SK-N-MC (cell line): ENCODE results near the gene VPS8.

Source experiments
- DNase-seq: peaks from one replicate; pipeline ENCODE4 v3.0.0-alpha.2; 2011; ENCODE audit warnings: low read depth, low spot score
- H3K27ac ChIP-seq: fragments of 200-600 bp; sonication (generic); 2 replicates; pipeline ENCODE4 v1.5.1; 2016; ENCODE audit warnings: mixed run types
- H3K36me3 ChIP-seq: fragments of 200-600 bp; sonication (generic); 2 replicates; pipeline ENCODE4 v1.6.1; 2017; ENCODE audit warnings: antibody characterized with exemption, low read length, mixed read lengths; ENCODE audit not compliant: insufficient read depth
- H3K4me3 ChIP-seq: fragments of 200-600 bp; sonication (generic); 2 replicates; pipeline ENCODE4 v1.5.1; 2016
- H3K9ac ChIP-seq: fragments of 200-600 bp; sonication (generic); 2 replicates; pipeline ENCODE4 v1.8.0; 2017; ENCODE audit warnings: mixed run types, mixed read lengths; ENCODE audit not compliant: insufficient read length
- H3K9me3 ChIP-seq: fragments of 200-600 bp; sonication (generic); 2 replicates; pipeline ENCODE4 v1.6.1; 2017; ENCODE audit warnings: low read depth, mild to moderate bottlenecking, antibody characterized with exemption, low read length, moderate library complexity, mixed read lengths
- EZH2 ChIP-seq: fragments of 200-600 bp; sonication (generic); IDR thresholded peaks from one replicate; pipeline ENCODE4 v1.6.1; 2017; ENCODE audit warnings: antibody characterized with exemption
- FOXP2 ChIP-seq: optimal IDR thresholded peaks from 2 replicates; pipeline ENCODE3; 2011; ENCODE audit warnings: mild to moderate bottlenecking, moderate library complexity; ENCODE audit not compliant: insufficient read depth; ENCODE audit errors: extremely low read length, control extremely low read depth
- POLR2AphosphoS5 ChIP-seq: IDR thresholded peaks from 2 replicates; pipeline ENCODE4 v1.6.1; 2012; ENCODE audit warnings: mild to moderate bottlenecking, low read depth, low read length, borderline replicate concordance

The VPS8 gene

GRCh38 chr3:184804801-184805200 is 7.2 kb upstream of the VPS8 start:
- Histone ChIP-seq H3K36me3 (no peaks in the 10 kb centered on the region), H3K9ac (no peak overlapping the region), H3K4me3 (no peak overlapping the region), H3K9me3 (no peaks in the 10 kb centered on the region), H3K27ac (no peak overlapping the region)
- TF ChIP-seq EZH2 (no peak), POLR2AphosphoS5 (no peak), FOXP2 (no peak)
- DNase-seq, result no peak

DNA sequence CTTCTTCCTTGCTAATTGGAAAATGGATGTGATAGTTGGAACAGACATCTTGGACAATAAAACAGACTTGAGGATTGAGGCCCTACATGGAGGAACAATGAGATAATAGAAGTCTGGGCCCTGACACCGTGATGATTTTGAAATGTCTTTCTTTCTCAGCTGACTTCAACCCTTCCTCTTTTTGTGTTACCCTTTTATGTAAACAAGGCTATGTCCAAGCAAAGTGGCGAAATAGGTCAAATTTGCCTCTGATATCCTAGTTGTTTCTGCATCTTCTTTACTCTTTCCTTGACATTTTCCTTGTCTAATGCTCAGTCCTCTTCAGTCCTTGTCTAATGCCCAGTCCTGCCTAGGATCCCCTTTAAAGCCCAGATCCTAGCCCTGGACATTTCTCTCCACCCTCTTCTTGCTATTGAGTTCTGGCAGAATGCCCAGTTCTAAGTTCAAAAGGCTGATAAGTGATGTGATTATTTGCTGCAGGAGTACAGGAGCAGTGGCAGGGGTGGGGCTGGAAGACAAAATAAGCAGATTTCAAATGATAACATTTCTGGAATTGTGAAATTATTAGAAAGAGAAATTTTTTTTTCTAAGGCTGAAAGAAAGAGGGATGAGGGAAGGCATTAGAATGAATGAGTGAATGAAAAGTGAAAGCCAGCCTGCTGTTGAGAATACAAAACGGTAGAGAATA is 6.5 kb upstream of the VPS8 start:
- DNase-seq, result no peak
- Histone ChIP-seq H3K36me3 (no peaks in the 10 kb centered on the region), H3K27ac (no peak overlapping the region), H3K9me3 (no peaks in the 10 kb centered on the region), H3K4me3 (no peak overlapping the region), H3K9ac (no peak overlapping the region)
- TF ChIP-seq EZH2 (no peak), FOXP2 (no peak)

DNA sequence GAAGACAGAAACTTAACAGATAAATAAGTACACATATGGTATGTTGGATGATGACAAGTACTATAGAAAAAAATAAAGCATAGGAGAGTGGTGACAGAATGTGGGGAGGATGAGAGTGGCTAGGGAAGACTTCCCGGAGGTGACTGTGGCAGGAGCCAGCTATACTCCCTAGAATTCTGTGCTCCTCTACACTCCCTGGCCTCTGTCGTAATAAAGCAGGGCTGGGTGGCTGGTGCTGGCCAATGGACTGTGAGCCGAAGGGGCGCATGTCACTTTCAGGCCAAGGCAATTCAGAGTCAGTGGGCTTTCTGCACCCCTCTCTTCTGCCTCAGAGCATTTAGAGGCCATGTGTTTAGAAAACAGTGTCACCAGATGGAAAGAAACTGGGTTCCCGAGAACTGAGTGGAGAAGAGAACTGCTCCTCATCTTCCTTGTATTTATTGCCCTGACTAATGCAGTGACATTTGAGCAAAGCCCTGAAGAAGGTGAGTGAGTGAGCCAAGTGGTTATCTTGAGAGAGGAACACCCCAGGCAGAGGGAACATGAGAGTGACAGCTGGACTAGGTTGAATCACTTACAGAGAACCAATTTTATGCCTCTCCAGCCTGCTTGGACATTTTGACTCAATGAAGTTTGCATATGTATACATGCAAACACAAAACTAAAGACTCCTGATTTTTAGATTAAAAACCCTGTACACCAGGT is 5.2 kb upstream of the VPS8 start:
- no peaks in the 10 kb centered on the region for H3K9me3 ChIP-seq
- no peak overlapping the region for H3K27ac ChIP-seq
- no peak overlapping the region for H3K4me3 ChIP-seq
- H3K36me3 ChIP-seq, result no peaks in the 10 kb centered on the region
- no peak overlapping the region for H3K9ac ChIP-seq
- TF ChIP-seq FOXP2, result no peak
- no peak for TF ChIP-seq EZH2
- no peak for DNase-seq

GRCh38 chr3:184807549-184807948 is 4.4 kb upstream of the VPS8 start:
- DNase-seq, result no peak
- TF ChIP-seq FOXP2, result no peak
- TF ChIP-seq POLR2AphosphoS5, result no peak
- TF ChIP-seq EZH2, result no peak
- Histone ChIP-seq H3K36me3 (no peaks in the 10 kb centered on the region), H3K4me3 (no peak overlapping the region), H3K9ac (no peak overlapping the region), H3K9me3 (no peaks in the 10 kb centered on the region), H3K27ac (no peak overlapping the region)

DNA sequence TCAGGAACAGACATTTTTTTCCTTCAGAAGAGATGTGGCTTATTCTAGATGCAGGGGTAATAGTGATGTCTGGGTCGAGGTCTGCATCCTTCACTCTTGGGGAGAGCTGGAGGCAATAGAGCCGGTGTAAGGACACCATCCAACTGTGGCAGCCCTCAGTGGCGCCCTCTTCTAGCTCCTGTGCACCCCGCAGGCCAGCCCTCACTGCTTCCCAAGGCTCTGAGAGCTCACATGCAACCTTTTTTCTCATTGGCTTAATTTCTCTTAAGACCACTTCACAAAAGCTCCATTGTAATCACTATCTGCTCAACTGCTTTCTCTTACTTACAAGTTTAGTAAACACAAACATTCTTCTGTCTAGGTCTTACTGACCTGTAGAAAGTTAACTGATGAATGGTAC is 3.9 kb upstream of the VPS8 start:
- DNase-seq, result no peak
- Histone ChIP-seq H3K4me3 (no peak overlapping the region), H3K9ac (no peak overlapping the region), H3K9me3 (no peaks in the 10 kb centered on the region), H3K36me3 (no peaks in the 10 kb centered on the region), H3K27ac (no peak overlapping the region)
- TF ChIP-seq POLR2AphosphoS5 (no peak), EZH2 (no peak), FOXP2 (no peak)

DNA sequence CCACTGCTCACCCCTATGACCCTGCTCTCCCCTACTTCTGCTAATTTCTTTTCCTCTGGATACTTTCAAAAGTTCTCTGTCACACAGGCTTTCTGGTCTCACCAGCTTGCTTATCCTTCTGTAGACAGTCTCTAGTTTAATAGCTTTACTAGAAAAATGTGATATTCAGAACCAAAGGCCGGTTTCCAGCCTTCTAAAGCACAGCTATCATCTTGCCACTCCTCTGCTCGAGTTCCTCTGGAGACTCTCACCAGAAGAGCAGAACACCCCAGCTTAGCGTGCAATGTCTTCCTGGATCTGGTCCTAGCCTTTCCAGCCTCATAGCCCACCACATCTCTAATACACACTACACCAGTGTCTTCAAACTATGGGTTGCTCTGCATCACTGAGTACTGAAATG is 1.8 kb upstream of the VPS8 start:
- TF ChIP-seq POLR2AphosphoS5 (no peak), FOXP2 (no peak)
- no peaks in the 10 kb centered on the region for H3K9me3 ChIP-seq
- H3K27ac ChIP-seq, result no peak overlapping the region
- H3K4me3 ChIP-seq, result no peak overlapping the region
- DNase-seq, result no peak
- no peak overlapping the region for H3K9ac ChIP-seq
- no peaks in the 10 kb centered on the region; the same call in 1 of the 2 replicates for H3K36me3 ChIP-seq

DNA sequence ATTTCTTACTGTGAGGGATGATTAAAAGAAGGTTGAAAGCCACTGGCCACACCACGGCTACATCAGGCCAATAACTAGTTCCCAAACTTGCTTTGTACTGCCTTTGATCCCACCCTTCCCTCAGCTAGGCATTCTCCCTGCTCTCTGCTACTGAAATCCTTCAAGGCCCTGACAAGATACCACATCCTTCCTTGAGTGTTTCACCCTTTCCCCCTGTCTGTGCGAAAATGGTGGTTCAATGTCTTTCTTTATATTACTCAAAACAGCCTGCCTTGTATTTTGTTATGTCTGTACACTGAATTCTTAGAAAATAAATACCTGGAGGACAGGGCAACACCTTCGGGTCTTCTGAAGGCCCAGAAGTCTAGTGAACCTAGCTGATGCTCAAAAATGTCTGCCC is 932 bp upstream of the VPS8 start:
- Histone ChIP-seq H3K27ac (peak overlapping the region; percentile 54; the same call in 1 of the 2 replicates), H3K9me3 (no peaks in the 10 kb centered on the region), H3K9ac (peak overlapping the region; percentile 37), H3K4me3 (peak overlapping the region; percentile 98; the same call in 1 of the 2 replicates), H3K36me3 (no peaks in the 10 kb centered on the region; the same call in 1 of the 2 replicates)
- TF ChIP-seq FOXP2 (no peak), POLR2AphosphoS5 (no peak), EZH2 (no peak)
- DNase-seq, result no peak

DNA sequence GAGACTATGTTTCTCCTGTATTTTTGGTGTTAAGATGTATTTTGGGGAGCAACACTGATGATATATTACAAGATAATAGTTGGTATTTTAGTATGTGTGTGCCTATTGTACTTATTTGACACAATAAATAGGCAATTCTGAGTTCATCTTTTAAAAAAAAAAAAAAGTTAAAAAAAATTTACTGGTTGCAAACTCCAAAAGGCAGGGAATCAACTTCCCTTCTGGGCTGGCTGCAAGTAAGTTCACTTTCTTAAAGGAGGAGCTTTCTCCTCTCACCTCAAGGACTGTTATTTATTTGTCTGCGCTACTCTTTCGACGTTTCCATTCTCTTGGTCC is 335 bp upstream of the VPS8 start:
- Histone ChIP-seq H3K27ac (peak overlapping the region; percentile 54), H3K36me3 (peaks cover 2% of the 10 kb centered on the region; the same call in 1 of the 2 replicates), H3K9ac (peak overlapping the region; percentile 37), H3K4me3 (peak overlapping the region; percentile 98), H3K9me3 (no peaks in the 10 kb centered on the region)
- no peak for DNase-seq
- TF ChIP-seq FOXP2 (no peak), POLR2AphosphoS5 (no peak), EZH2 (no peak)

DNA sequence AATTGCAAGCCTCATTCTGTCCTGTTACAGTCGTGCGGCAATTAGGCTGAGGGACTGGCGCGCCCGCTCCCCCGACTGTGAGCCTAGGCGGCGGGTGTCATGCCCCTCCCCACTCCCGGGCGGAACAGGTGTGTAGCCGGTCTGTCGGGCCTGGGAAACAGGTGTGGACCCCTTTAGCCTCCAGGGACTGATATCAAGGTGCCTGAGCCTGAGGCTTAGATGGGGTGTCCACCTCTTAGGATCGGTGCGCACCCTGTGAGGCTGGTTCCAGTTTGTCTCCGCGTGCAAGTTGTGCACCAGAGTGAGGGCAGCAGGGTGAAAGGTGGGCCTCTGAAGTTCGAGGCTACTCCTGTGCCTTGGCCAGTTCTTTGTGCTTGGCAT is 686 bp downstream of the VPS8 start:
- Histone ChIP-seq H3K4me3 (peak overlapping the region; percentile 98), H3K9me3 (no peaks in the 10 kb centered on the region), H3K36me3 (peaks cover 5% of the 10 kb centered on the region; the same call in 1 of the 2 replicates), H3K27ac (no peak overlapping the region), H3K9ac (peak overlapping the region; percentile 93)
- DNase-seq, result no peak
- TF ChIP-seq FOXP2 (no peak), EZH2 (no peak), POLR2AphosphoS5 (no peak)
